PFSK-1 (cell line): ENCODE measurements around the gene USP46.

ENCODE experiments used
- FOXP2 ChIP-seq: optimal IDR thresholded peaks from 2 replicates; pipeline ENCODE3; 2011; ENCODE audit warnings: borderline replicate concordance, control low read depth, inconsistent platforms; ENCODE audit not compliant: insufficient read depth; ENCODE audit errors: extremely low read length, extremely low read depth
- POLR2AphosphoS5 ChIP-seq: IDR thresholded peaks from 2 replicates; pipeline ENCODE4 v1.6.1; 2012; ENCODE audit warnings: low read depth, mild to moderate bottlenecking, control low read depth, low read length, moderate library complexity
- REST ChIP-seq, 2 experiments: IDR thresholded peaks; 2 replicates each; pipeline versions ENCODE4 v1.6.1 to v1.8.0; 2011 to 2012; ENCODE audit warnings: low read depth in 2 of 2, low read length in 2 of 2, control low read depth in 1 of 2, inconsistent platforms in 1 of 2, mild to moderate bottlenecking in 1 of 2, moderate library complexity in 1 of 2; ENCODE audit not compliant: insufficient read depth in 1 of 2
- SIN3A ChIP-seq: IDR thresholded peaks from 2 replicates; pipeline ENCODE4 v1.6.1; 2012; ENCODE audit warnings: mild to moderate bottlenecking, low read length, moderate library complexity, borderline replicate concordance; ENCODE audit not compliant: insufficient read depth
- TAF1 ChIP-seq: IDR thresholded peaks from 2 replicates; pipeline ENCODE4 v1.6.1; 2012; ENCODE audit warnings: low read length, control low read depth, borderline replicate concordance; ENCODE audit not compliant: insufficient read depth

GRCh38 chr4:52578951-52579350 is 80.2 kb downstream of the USP46 start:
- TF ChIP-seq SIN3A (no peak), FOXP2 (no peak), POLR2AphosphoS5 (no peak), REST (IDR thresholded peaks at IDR 0.05; ENCODE audit: insufficient read depth in 1 of 2, low read depth in 2 of 2, low read length in 2 of 2) (no peak), TAF1 (no peak)
